HK-2 (cell line): ENCODE results near the gene ZBTB4.

Experiments
- DNase-seq: peaks from one replicate; pipeline ENCODE4 v3.0.0-alpha.2; 2018; ENCODE audit not compliant: unreplicated experiment

ZBTB4 gene, protein sequence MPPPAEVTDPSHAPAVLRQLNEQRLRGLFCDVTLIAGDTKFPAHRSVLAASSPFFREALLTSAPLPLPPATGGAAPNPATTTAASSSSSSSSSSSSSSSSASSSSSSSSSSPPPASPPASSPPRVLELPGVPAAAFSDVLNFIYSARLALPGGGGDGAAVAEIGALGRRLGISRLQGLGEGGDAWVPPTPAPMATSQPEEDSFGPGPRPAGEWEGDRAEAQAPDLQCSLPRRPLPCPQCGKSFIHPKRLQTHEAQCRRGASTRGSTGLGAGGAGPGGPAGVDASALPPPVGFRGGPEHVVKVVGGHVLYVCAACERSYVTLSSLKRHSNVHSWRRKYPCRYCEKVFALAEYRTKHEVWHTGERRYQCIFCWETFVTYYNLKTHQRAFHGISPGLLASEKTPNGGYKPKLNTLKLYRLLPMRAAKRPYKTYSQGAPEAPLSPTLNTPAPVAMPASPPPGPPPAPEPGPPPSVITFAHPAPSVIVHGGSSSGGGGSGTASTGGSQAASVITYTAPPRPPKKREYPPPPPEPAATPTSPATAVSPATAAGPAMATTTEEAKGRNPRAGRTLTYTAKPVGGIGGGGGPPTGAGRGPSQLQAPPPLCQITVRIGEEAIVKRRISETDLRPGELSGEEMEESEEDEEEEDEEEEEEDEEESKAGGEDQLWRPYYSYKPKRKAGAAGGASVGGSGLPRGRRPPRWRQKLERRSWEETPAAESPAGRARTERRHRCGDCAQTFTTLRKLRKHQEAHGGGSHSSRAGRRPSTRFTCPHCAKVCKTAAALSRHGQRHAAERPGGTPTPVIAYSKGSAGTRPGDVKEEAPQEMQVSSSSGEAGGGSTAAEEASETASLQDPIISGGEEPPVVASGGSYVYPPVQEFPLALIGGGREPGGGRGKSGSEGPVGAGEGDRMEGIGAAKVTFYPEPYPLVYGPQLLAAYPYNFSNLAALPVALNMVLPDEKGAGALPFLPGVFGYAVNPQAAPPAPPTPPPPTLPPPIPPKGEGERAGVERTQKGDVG

DNA sequence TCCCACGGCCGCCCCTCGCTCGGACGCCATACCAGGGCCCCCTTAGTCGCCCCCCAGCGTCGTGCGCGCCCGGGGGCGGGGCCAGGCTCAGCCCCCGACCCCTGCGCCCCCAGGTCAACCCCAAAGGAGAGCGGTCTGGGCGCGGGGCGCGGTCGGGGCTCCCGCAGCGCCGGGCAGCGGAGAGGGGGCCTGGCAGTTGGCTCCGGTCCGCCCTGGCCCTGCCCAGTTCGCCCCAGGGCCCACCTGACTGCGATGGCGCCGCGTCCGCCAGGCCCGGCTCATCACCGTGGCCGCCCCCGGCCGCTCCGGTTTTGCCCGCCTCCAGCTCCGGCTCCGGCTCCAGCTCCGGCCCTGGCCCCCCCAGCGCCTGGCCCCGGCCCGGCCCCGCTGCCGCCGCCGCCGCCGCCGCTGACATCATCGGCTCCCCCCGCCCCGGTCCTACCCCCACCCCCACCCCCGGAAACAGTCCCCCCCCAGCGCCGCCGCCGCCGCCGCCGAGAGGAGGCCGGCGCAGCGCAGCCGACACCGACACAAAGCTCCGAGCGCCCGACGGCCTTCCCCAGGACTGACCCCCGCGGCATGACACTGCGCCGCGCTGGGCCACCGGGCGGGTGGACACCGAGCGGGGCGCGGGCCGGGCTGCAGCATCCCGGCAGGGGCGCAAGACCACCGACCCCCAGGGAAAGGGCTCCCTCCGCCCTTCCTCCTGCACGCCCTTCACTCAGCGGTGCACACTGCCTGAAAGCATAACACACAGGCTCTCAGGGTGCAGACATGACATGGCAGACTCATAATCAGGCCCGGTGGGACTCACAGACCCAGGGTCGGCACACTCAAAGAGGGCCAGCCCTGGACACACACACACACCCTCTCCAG, at the start of gene ZBTB4:
Gene ZBTB4 (minus strand): TSS at position 419 of the 876 bp plus-strand sequence. CDS start 12,830 bp downstream, outside the sequence.
- DNase-seq: peak; percentile 51

DNA sequence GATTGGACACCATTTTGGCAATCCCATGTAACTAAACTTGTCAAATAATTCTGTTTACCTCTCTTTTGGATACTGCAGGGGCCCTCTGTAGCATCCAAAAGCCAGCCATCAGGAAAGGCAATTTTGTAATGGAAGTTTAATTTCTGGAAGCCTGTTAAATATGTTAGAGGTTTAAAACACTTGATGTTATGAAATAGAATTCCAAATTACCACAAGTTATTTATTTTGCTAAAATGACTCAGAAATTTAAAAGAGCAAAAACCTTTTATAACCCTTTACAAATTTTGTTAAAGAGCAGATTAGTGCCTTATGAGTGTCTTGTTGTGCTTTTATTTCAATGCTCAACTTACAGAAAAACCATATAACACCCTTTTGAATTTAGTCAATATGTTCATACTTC, 49.4 kb upstream of the ZBTB4 start:
- no peak for DNase-seq

DNA sequence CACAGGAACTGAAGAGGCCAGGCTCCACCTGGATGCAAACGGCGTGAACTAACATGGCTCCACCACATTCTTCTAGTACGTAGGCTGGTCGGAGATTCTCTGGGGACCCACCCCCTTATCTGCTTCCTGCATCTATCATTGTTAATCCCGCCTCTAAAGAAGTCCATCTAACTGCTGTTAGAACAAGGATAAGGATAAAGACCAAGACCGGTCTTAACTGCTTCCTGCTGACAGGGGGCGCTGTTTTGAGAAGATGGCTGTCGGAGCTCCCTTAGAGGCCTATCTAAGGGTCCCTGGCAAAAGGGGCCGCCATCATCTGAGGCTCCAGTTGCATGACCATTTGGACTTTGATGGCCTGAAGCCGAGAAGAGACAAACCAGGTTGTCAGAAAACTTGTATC, 43.6 kb upstream of the ZBTB4 start:
- no peak for DNase-seq

DNA sequence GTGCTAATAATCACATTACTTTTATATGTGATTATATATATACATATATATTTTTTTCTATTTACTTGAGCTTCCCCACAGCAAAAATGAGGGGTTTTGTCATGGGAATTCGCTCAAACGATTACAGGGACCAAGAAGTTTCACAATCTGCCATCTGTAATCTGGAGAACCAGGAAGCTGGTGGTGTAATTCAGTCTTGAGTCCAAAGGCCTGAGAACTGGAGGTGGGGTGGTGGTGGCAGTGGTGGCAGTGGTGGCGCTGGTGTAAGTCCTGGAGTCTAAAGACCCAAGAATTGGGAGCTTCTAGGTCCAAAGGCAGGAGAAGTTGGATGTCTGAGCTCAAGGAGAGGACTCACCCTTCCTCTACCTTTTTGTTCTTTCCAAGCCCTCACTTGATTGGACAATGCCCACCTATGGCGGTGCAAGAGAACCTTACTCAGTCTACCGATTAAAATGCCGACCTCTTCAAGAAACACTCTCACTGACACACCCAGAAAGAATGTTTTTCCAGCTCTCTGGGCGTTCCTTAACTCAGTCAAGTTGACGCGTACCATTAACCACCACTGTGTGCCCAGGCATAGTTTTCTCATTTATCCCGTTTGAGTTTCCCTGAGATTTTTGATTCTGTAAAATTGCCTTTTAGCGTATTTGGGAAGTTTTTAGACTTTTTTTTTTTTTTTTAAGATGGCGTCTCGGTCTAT, 36.6 kb upstream of the ZBTB4 start:
- DNase-seq: no peak

DNA sequence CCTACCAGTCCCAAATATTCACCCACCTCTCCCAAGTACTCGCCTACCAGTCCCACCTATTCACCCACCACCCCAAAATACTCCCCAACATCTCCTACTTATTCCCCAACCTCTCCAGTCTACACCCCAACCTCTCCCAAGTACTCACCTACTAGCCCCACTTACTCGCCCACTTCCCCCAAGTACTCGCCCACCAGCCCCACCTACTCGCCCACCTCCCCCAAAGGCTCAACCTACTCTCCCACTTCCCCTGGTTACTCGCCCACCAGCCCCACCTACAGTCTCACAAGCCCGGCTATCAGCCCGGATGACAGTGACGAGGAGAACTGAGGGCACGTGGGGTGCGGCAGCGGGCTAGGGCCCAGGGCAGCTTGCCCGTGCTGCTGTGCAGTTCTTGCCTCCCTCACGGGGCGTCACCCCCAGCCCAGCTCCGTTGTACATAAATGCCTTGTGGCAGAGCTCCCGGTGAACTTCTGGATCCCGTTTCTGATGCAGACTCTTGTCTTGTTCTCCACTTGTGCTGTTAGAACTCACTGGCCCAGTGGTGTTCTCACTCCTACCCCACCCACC, 34.5 kb upstream of the ZBTB4 start:
- no peak for DNase-seq

DNA sequence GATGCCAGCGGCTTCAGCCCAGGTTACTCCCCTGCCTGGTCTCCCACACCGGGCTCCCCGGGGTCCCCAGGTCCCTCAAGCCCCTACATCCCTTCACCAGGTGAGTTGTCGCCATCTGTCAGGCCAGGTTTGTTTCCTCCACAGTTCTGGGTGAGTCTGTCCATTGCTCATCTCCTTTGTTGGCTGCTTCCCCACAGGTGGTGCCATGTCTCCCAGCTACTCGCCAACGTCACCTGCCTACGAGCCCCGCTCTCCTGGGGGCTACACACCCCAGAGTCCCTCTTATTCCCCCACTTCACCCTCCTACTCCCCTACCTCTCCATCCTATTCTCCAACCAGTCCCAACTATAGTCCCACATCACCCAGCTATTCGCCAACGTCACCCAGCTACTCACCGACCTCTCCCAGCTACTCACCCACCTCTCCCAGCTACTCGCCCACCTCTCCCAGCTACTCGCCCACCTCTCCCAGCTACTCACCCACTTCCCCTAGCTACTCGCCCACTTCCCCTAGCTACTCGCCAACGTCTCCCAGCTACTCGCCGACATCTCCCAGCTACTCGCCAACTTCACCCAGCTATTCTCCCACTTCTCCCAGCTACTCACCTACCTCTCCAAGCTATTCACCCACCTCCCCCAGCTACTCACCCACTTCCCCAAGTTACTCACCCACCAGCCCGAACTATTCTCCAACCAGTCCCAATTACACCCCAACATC, 33.6 kb upstream of the ZBTB4 start:
- no peak for DNase-seq

DNA sequence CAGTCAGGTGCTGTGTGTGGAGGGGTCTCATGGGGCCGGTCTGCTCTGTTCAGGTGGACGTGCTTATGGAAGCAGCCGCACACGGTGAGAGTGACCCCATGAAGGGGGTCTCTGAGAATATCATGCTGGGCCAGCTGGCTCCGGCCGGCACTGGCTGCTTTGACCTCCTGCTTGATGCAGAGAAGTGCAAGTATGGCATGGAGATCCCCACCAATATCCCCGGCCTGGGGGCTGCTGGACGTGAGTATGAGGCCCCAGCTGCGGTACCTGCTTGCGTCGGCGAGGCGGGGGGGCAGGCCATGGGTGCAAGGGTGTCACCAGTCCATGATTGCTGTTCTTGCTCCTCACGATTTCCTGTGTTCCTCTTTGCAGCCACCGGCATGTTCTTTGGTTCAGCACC, 32.7 kb upstream of the ZBTB4 start:
- no peak for DNase-seq

DNA sequence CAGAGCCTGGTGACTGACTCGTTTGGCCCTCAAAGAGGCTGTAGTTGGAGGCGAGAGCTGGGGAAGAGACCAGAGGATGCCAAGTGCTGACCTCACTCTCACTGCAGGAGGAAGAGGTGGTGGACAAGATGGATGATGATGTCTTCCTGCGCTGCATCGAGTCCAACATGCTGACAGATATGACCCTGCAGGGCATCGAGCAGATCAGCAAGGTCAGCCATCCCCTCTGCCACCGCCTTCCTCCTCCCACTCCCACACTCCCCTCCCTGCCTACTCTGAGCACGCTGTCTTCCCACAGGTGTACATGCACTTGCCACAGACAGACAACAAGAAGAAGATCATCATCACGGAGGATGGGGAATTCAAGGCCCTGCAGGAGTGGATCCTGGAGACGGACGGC, 31.7 kb upstream of the ZBTB4 start:
- no peak for DNase-seq

DNA sequence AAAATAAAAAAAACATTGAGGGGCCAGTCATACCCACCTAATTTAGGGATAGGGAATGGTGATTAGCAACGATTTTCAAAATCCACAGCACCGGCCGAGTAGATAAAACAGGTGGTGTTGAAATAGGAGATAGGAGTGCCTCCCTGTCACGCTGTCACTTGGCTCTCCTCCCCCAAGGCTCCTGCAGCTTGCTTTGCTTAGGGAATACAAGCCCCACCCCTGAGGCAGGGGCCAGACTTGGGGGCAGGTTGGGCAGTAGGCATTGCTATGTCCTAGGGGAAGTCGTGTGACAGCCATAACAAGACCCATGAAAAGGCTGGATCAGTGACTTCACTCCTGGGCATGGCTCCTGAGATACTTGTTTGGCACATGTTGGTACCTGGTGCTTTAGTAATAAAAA, 30.5 kb upstream of the ZBTB4 start:
- DNase-seq: no peak

DNA sequence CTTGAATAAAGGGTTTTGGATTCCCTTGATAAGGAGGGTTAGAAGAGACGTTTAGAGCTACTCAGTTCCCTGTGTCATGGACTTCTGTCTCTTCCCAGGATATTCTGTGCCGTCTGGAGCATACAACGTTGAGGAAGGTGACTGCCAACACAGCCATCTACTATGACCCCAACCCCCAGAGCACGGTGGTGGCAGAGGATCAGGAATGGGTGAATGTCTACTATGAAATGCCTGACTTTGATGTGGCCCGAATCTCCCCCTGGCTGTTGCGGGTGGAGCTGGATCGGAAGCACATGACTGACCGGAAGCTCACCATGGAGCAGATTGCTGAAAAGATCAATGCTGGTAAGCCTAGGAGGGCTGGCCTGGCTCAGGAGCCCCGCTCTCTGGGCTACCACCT, 29.4 kb upstream of the ZBTB4 start:
- no peak for DNase-seq

DNA sequence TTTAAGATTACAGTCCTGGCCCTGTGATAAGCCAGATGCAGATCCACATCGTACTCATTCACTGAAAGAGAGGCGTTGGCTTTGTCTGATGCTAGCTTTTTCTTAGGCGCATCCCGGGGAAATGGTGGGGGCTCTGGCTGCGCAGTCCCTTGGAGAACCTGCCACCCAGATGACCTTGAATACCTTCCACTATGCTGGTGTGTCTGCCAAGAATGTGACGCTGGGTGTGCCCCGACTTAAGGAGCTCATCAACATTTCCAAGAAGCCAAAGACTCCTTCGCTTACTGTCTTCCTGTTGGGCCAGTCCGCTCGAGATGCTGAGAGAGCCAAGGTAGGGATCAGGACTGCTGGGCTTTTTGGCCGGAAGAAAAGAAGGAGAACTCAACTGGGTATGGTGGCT, 28.7 kb upstream of the ZBTB4 start:
- no peak for DNase-seq

DNA sequence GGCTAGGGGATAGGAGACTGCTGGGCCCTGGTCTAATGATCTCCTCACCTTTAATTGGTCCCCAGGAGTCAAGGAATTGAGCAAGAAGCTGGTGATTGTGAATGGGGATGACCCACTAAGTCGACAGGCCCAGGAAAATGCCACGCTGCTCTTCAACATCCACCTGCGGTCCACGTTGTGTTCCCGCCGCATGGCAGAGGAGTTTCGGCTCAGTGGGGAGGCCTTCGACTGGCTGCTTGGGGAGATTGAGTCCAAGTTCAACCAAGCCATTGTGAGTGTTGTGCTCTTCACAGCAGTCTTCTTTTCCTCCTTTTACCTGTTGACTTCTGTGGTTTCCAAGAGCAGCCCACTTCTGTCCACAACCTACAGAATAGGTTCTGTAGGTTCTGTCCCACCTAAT, 24.1 kb upstream of the ZBTB4 start:
- no peak for DNase-seq

DNA sequence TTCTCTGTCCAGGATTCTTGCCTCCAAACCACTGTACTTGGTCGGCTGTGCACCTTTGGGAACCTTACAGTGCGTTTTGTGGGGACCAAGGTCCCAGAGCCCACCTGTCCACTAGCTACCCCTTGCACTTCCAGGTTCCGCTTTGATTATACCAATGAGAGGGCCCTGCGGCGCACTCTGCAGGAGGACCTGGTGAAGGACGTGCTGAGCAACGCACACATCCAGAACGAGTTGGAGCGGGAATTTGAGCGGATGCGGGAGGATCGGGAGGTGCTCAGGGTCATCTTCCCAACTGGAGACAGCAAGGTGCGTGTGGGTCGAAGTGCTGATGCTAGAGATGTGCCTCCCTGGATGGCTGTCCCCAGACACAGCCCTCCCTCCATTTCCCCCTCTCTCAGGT, 23.6 kb upstream of the ZBTB4 start:
- no peak for DNase-seq

DNA sequence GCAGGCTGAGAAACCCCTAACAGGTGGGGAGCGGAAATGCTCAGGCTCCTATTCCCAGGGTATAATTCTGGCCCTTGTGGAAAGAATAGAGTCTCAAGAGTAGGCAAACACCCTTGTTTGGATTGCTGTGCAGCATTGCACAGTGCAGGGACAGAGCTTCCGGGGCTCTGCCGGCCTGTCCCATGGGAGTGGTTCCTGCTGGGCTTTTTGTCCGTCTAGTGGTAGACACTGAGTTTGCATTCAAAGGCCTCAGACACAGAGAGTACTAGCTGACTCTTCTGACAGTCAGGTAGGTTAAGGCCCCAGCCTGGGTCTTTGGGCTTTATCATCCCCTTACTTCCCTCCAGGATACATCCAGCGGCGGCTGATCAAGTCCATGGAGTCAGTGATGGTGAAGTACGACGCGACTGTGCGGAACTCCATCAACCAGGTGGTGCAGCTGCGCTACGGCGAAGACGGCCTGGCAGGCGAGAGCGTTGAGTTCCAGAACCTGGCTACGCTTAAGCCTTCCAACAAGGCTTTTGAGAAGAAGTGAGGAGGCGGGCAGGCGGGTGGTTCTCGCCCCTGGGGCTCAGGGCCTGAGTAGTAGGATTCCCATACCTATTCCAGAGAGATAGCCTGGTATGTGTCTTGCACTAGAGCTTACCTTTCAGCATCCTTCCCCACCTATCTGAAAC, 22.9 kb upstream of the ZBTB4 start:
- DNase-seq: no peak

DNA sequence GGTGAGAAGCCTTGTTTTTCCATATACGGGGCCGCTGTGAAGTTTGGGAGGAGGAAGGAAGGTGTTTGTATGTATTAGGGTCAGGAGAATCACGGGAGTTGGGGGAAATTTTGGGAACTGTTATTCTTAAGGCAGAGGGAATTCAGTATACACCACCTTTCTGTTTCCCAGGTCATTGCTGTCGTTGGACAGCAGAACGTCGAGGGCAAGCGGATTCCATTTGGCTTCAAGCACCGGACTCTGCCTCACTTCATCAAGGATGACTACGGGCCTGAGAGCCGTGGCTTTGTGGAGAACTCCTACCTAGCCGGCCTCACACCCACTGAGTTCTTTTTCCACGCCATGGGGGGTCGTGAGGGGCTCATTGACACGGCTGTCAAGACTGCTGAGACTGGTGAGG, 22.3 kb upstream of the ZBTB4 start:
- no peak for DNase-seq

DNA sequence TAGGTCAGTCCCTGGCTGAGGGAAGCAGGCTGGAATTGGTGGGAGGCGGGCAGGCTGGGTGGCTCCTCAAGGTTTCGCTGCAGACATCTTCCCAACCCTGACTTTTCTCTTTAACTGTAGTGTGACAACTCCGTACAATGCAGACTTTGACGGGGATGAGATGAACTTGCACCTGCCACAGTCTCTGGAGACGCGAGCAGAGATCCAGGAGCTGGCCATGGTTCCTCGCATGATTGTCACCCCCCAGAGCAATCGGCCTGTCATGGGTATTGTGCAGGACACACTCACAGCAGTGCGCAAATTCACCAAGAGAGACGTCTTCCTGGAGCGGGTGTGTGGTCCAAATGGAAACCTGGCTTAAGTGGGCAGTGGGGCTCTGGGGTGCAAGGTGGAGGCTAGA, 19.7 kb upstream of the ZBTB4 start:
- DNase-seq: no peak

DNA sequence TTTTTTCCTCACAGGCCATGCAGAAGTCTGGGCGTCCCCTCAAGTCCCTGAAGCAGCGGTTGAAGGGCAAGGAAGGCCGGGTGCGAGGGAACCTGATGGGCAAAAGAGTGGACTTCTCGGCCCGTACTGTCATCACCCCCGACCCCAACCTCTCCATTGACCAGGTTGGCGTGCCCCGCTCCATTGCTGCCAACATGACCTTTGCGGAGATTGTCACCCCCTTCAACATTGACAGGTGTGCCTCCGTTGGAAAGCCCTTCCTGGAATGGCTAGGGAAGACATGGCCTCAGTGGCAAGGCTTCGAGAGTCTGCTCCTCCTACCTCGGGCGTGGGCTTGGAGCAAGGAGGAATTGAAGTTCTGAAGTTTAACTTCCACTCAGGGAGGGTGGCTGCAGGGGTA, 18.2 kb upstream of the ZBTB4 start:
- DNase-seq: no peak

DNA sequence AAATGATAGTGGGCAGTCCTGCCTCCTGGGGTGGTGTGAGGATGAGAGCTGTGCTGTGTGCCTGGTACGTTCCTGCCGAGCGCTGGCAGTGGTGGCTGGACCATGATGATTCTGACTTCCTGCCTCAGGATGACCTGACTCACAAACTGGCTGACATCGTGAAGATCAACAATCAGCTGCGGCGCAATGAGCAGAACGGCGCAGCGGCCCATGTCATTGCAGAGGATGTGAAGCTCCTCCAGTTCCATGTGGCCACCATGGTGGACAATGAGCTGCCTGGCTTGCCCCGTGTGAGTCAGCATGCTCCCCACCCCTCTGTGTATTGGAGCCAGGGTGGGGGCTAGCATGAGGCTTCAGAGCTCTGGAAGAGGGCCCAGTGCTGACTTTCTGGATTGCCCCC, 17.8 kb upstream of the ZBTB4 start:
- DNase-seq: no peak

DNA sequence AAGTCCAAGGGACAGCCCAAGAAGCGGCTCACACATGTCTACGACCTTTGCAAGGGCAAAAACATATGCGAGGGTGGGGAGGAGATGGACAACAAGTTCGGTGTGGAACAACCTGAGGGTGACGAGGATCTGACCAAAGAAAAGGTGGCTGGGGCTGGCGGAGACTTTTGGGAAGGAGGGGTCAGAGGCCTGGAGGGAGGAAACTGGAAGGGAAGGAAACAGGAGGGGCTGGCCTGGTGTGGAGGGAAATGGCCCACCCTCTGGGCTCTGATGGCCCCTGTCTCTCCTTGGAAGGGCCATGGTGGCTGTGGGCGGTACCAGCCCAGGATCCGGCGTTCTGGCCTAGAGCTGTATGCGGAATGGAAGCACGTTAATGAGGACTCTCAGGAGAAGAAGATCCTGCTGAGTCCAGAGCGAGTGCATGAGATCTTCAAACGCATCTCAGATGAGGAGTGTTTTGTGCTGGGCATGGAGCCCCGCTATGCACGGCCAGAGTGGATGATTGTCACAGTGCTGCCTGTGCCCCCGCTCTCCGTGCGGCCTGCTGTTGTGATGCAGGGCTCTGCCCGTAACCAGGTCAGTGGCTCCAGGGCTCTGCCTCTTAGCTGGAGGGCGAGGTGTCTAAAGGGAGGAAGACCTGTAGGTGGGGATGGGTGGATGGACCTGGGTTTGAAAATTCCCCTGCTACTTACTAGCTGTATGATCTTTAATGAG, 17.2 kb upstream of the ZBTB4 start:
- DNase-seq: no peak
